ENCODE results near the gene IFFO2. TPM values are rescaled to one million over a fixed set of nuclear protein-coding genes. Genes with fewer than 3 reads are reported as not detected.

IFFO2 gene
- total and polyA plus RNA-seq, 2 donors (not counting 1 experiment from before 2014, with no cell fraction given) = 16.8 to 19.2 TPM

DNA sequence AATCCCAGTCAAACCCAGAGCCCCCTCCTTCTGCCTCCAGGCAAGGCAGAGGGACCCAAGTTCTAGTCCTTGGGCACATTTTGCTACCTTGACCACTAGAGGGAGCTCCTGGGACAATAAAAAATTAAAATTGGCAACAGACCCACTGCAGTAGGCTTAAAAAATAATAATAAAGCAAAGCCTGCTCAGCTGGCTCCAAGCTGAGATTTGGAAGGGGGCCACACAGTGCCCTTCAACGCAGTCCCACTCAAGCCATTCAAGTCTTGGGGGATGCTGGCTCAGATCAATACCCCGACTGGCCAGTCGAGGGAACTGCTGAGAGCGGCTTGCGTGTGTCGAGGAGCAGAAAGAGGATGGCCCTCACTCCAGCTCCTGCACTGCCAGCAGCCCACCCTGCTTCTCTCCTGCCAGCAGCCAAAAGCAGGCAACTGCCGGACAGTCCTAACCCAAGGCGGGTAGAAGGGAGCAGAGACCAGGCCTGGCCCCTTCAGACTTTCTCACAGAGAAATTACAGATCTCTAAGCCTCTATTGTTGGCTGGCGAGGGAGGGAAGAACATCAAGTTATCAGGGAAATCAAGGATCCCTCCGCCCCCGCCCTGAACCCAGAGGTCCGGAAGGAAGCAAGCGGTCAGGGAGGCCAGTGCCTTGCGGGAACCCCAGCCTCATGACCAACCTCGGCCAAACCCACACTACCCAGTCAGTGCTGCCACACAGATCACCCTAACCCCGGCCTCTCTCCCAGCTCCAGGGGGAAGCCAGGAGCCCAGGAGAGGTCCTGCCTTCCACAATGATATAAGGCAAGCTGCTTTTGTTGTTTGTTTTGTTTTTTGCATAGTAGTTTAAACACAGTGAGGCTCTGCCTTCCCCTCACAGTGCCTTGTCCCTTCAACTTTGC, 49.2 kb downstream of the IFFO2 start:
- WGBS (ENCODE audit: insufficient coverage) = 27% methylated on average over 8 of the region's 16 CpGs
- Mint-ChIP-seq H3K4me1 (peaks cover 32% of the 10 kb centered on the region), H3K27ac (peak overlapping the region; percentile 90), H3K4me3 (peak overlapping the region; percentile 79), H3K9me3 (ENCODE audit: insufficient read depth) (no peaks in the 10 kb centered on the region), H3K27me3 (no peaks in the 10 kb centered on the region)
- peaks cover 0 to 7% (median 0%) of the 10 kb centered on the region in 3 donors for H3K9me3 ChIP-seq (ENCODE audit: control extremely low read depth in 1 of 3, control insufficient read depth in 2 of 3, insufficient read depth in 1 of 3, low read length in 2 of 3)
- H3K4me3 ChIP-seq (ENCODE audit: control extremely low read depth in 1 of 5, extremely low read depth in 1 of 5, insufficient read depth in 1 of 5, low read depth in 2 of 5, low read length in 4 of 5) = no peak overlapping the region
- ChIA-PET POLR2A (interaction anchor here (0.8 to 1.8 kb wide), 4 partner anchors 20 to 65 kb away, joined by 3 to 7 read pairs (median 6); partner anchors contain the start of gene IFFO2), CTCF (interaction anchor here (0.6 to 8.8 kb wide), 27 partner anchors 8 to 319 kb away, joined by 3 to 194 read pairs (median 5); partner anchors contain the start of gene IFFO2)
- peak overlapping the region; percentile 71 for H3K4me2 ChIP-seq (replicated peaks; ENCODE audit: low read depth, low read length, poor library complexity, severe bottlenecking)
- TF ChIP-seq, protein P1, sequence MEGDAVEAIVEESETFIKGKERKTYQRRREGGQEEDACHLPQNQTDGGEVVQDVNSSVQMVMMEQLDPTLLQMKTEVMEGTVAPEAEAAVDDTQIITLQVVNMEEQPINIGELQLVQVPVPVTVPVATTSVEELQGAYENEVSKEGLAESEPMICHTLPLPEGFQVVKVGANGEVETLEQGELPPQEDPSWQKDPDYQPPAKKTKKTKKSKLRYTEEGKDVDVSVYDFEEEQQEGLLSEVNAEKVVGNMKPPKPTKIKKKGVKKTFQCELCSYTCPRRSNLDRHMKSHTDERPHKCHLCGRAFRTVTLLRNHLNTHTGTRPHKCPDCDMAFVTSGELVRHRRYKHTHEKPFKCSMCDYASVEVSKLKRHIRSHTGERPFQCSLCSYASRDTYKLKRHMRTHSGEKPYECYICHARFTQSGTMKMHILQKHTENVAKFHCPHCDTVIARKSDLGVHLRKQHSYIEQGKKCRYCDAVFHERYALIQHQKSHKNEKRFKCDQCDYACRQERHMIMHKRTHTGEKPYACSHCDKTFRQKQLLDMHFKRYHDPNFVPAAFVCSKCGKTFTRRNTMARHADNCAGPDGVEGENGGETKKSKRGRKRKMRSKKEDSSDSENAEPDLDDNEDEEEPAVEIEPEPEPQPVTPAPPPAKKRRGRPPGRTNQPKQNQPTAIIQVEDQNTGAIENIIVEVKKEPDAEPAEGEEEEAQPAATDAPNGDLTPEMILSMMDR (IDR thresholded peaks at IDR 0.05) = peak; percentile 96
- TF ChIP-seq EZH2 (IDR thresholded peaks at IDR 0.05; ENCODE audit: borderline replicate concordance, insufficient read depth, low read depth, low read length, poor library complexity, severe bottlenecking) = no peak
- peaks cover 6% of the 10 kb centered on the region for H4K20me1 ChIP-seq (ENCODE audit: control insufficient read depth, insufficient read depth, low read length, poor library complexity, severe bottlenecking)
- H3K27me3 ChIP-seq (replicated peaks in 1 of 4; ENCODE audit: control extremely low read depth in 1 of 4, control insufficient read depth in 3 of 4, insufficient read depth in 4 of 4, low read length in 3 of 4) = no peaks in the 10 kb centered on the region
- peak overlapping the region; percentile 52 to 70 for H3K27ac ChIP-seq (ENCODE audit: low read length in 2 of 2)
- H2AFZ ChIP-seq (ENCODE audit: insufficient read depth, low read depth, low read length, poor library complexity, severe bottlenecking) = peak overlapping the region; percentile 60
- H3K36me3 ChIP-seq (replicated peaks in 1 of 2; ENCODE audit: control extremely low read depth in 1 of 2, control insufficient read depth in 1 of 2, extremely low read depth in 1 of 2, insufficient read depth in 2 of 2, low read length in 1 of 2) = peaks cover 0 to 26% of the 10 kb centered on the region in 2 experiments
- H3K9ac ChIP-seq (ENCODE audit: low read length) = peak overlapping the region; percentile 2
- peaks cover 9% of the 10 kb centered on the region for H3K79me2 ChIP-seq (ENCODE audit: control insufficient read depth, insufficient read depth, low read length)
- DNase-seq = peak; percentile 83
- peaks cover 26 to 32% of the 10 kb centered on the region in 2 donors for H3K4me1 ChIP-seq (ENCODE audit: control insufficient read depth in 2 of 2, insufficient read depth in 2 of 2, low read length in 2 of 2)
- intact Hi-C loops (cut with micrococcal nuclease) = loop anchor here (1.0 to 5.0 kb wide), 5 partner anchors 20 to 206 kb away; no protein-coding TSS in a partner anchor
- ATAC-seq (ENCODE audit: low read depth) = no peak
